Nucleus accumbens (tissue), 56 donors: ENCODE results near the gene ZNF688.
"Not testable (repeated sequence)": the region's sequence is repeated elsewhere in the genome, so short reads cannot be mapped to it uniquely, and the experiment has no call there.

Experiments used
- DNase-seq, 56 donors: peaks; one replicate each; lab custom pipeline; 2025; lab: John Stamatoyannopoulos, UW

The ZNF688 gene

GRCh38 chr16:30571445-30572322 lies at the start of gene ZNF688:
TSS of gene ZNF688 (minus strand) at chr16:30571714. CDS start at chr16:30571629, 85 bp downstream.
- DNase-seq, result peak; percentile 77 to 98 (median 92)

GRCh38 chr16:30620169-30620568 lies 48.7 kb upstream of the ZNF688 start:
- DNase-seq, result no peak

GRCh38 chr16:30619638-30620037 lies 48.1 kb upstream of the ZNF688 start:
- DNase-seq, result no peak

- DNase-seq, result no peak
Observed at GRCh38 chr16:30619202-30619601, 47.7 kb upstream of the ZNF688 start.

- DNase-seq, result peak in 22 of 56 donors; percentile 1 to 57 (median 12)
Observed at GRCh38 chr16:30615358-30616091, 44.0 kb upstream of the ZNF688 start.

- DNase-seq, result peak; percentile 77 to 99 (median 94)
Observed at GRCh38 chr16:30609926-30610839, 38.7 kb upstream of the ZNF688 start, which contains the start of gene ZNF689. TSS of gene ZNF689 (minus strand) at chr16:30610389. CDS start at chr16:30610041, 348 bp downstream.

GRCh38 chr16:30609002-30609925 lies 37.8 kb upstream of the ZNF688 start:
- DNase-seq, result peak in 33 of 56 donors; percentile 21 to 79 (median 57)

GRCh38 chr16:30606004-30606403 lies 34.5 kb upstream of the ZNF688 start:
- no peak for DNase-seq

- DNase-seq, result peak in 7 of 56 donors; percentile 4 to 23 (median 6)
Observed at GRCh38 chr16:30605158-30605557, 33.6 kb upstream of the ZNF688 start.

- no peak for DNase-seq
Observed at GRCh38 chr16:30604316-30604947, 32.9 kb upstream of the ZNF688 start.

GRCh38 chr16:30603945-30604315 lies 32.4 kb upstream of the ZNF688 start:
- no peak for DNase-seq

GRCh38 chr16:30602616-30603277 lies 31.2 kb upstream of the ZNF688 start:
- DNase-seq, result peak in 1 of 56 donors; percentile 19

GRCh38 chr16:30601966-30602365 lies 30.5 kb upstream of the ZNF688 start:
- no peak for DNase-seq

- DNase-seq, result no peak
Observed at GRCh38 chr16:30600929-30601328, 29.4 kb upstream of the ZNF688 start.

GRCh38 chr16:30600215-30600614 lies 28.7 kb upstream of the ZNF688 start:
- no peak for DNase-seq

- no peak for DNase-seq
Observed at GRCh38 chr16:30592871-30593270, 21.4 kb upstream of the ZNF688 start.

- DNase-seq, result not testable (repeated sequence)
Observed at GRCh38 chr16:30590869-30591268, 19.4 kb upstream of the ZNF688 start.

- DNase-seq, result not testable (repeated sequence)
Observed at GRCh38 chr16:30589582-30589981, 18.1 kb upstream of the ZNF688 start.
